ENCODE measurements around the gene ADCY10. TPM values are rescaled to one million over a fixed set of nuclear protein-coding genes. Genes with fewer than 3 reads are reported as not detected.

The ADCY10 gene
- total RNA-seq, 3 donors from 2014 or later (not counting 1 experiment from before 2014, with no cell fraction given): 0.42 to 1.00 TPM; not detected in 1

DNA sequence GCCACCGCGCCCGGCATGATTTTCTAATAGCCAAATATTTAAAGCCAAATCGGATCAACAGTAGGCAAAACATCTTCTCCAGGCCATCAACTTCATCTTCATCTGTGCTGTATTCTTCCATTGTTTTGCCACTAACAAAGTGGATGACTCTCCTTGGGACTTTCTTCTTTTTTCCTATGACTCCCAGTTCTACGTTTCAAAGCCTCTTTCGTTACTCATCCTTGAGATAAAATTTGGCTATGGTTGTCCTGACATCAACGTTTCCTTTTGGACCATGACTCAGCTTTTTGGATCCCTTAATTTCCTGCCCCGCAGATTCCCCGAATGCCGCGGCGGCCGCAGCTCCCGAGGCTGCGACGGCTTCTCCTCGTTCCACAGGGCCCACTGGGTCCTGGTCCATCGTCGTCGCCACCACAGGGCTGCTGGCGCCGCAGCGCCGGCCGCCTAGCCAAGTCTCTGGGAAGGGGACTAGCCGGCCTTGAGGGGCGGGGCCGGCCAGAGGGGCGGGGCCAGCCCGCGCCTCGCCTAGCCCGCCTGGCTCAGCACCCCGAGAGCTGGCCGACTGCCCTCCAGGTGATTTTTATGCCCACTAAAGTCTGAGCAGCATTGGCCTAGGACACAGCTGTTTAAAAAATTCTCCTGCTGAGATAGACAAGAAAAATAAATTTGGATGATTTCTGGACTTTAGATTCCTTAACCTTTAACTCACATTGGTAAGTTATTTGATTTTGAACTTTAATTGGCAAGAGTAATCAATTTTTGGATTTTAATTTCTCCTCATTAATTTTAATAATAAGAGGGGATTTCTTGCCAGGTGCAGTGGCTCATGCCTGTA, 93.9 kb downstream of the ADCY10 start:
- Mint-ChIP-seq H3K36me3 (peaks cover 10% of the 10 kb centered on the region), H3K27me3 (ENCODE audit: low read depth in 2 of 2) (peaks cover 12 to 15% of the 10 kb centered on the region in 2 donors), H3K9me3 (peaks cover 5 to 6% of the 10 kb centered on the region in 2 donors), H3K4me3 (peak overlapping the region; percentile 86), H3K4me1 (peaks cover 5% of the 10 kb centered on the region in 2 donors), H3K27ac (no peak overlapping the region)
- Histone ChIP-seq H3K4me1 (ENCODE audit: control insufficient read depth, insufficient read depth, low read length) (peaks cover 5% of the 10 kb centered on the region), H3K27me3 (ENCODE audit: control insufficient read depth, insufficient read depth, low read length) (no peaks in the 10 kb centered on the region), H3K36me3 (ENCODE audit: control insufficient read depth, insufficient read depth, low read length) (no peaks in the 10 kb centered on the region), H3K27ac (ENCODE audit: low read length) (no peak overlapping the region), H3K4me3 (ENCODE audit: low read length) (peak overlapping the region; percentile 12), H3K9me3 (ENCODE audit: control insufficient read depth, insufficient read depth, low read length) (no peaks in the 10 kb centered on the region)
- WGBS (ENCODE audit: insufficient coverage): 13% methylated on average over 35 of the region's 35 CpGs
- intact Hi-C loops (cut with micrococcal nuclease): no loop called here
- no peak for TF ChIP-seq CTCF (IDR thresholded peaks at IDR 0.05)
- peak; percentile 55 to 75 (median 68) for ATAC-seq
- peak in 1 of 2 donors; percentile 25 for DNase-seq

GRCh38 chr1:167815650-167816049, 98.3 kb downstream of the ADCY10 start:
- Mint-ChIP-seq H3K4me1 (peaks cover 5% of the 10 kb centered on the region in 2 donors), H3K4me3 (no peak overlapping the region), H3K36me3 (peaks cover 23% of the 10 kb centered on the region), H3K27ac (no peak overlapping the region), H3K9me3 (peaks cover 9 to 11% of the 10 kb centered on the region in 2 donors), H3K27me3 (ENCODE audit: low read depth in 2 of 2) (peaks cover 13 to 39% of the 10 kb centered on the region in 2 donors)
- WGBS (ENCODE audit: insufficient coverage): 86% methylated on average over 1 of the region's 1 CpG
- DNase-seq (no peak), ATAC-seq (no peak)
- intact Hi-C loops (cut with micrococcal nuclease): no loop called here
- peaks cover 5% of the 10 kb centered on the region for H3K4me1 ChIP-seq (ENCODE audit: control insufficient read depth, insufficient read depth, low read length)
- H3K27ac ChIP-seq (ENCODE audit: low read length): no peak overlapping the region
- H3K9me3 ChIP-seq (ENCODE audit: control insufficient read depth, insufficient read depth, low read length): no peaks in the 10 kb centered on the region
- no peak overlapping the region for H3K4me3 ChIP-seq (ENCODE audit: low read length)
- H3K27me3 ChIP-seq (ENCODE audit: control insufficient read depth, insufficient read depth, low read length): no peaks in the 10 kb centered on the region
- H3K36me3 ChIP-seq (ENCODE audit: control insufficient read depth, insufficient read depth, low read length): no peaks in the 10 kb centered on the region
- TF ChIP-seq CTCF (IDR thresholded peaks at IDR 0.05): no peak

DNA sequence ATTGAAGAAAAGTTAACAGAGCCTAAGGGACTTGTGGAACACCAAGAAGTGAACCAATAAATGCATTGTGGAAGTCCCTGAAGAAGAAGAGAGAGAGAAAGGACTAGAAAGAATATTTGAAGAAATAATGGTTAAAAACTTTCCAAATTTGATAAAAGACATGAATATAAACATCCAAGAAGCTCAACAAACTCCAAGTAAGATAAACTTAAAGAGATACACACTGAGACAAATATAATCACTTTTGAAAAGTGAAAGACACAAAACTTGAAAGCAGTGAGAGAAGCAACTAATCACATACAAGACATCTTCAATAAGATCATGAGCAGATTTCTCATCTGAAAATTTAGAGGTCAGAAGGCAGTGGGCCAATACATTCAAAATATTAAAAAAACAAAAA, 101.0 kb downstream of the ADCY10 start:
- Histone ChIP-seq H3K27ac (ENCODE audit: low read length) (no peak overlapping the region), H3K9me3 (ENCODE audit: control insufficient read depth, insufficient read depth, low read length) (no peaks in the 10 kb centered on the region), H3K4me3 (ENCODE audit: low read length) (no peak overlapping the region), H3K4me1 (ENCODE audit: control insufficient read depth, insufficient read depth, low read length) (no peaks in the 10 kb centered on the region), H3K27me3 (ENCODE audit: control insufficient read depth, insufficient read depth, low read length) (no peaks in the 10 kb centered on the region), H3K36me3 (ENCODE audit: control insufficient read depth, insufficient read depth, low read length) (no peaks in the 10 kb centered on the region)
- H3K36me3 Mint-ChIP-seq: peaks cover 23% of the 10 kb centered on the region
- H3K27ac Mint-ChIP-seq: no peak overlapping the region
- TF ChIP-seq CTCF (IDR thresholded peaks at IDR 0.05): no peak
- DNase-seq (no peak), ATAC-seq (no peak)
- no peaks in the 10 kb centered on the region for H3K4me1 Mint-ChIP-seq
- H3K4me3 Mint-ChIP-seq: no peak overlapping the region
- intact Hi-C loops (cut with micrococcal nuclease): no loop called here
- peaks cover 6 to 34% of the 10 kb centered on the region in 2 donors for H3K27me3 Mint-ChIP-seq (ENCODE audit: low read depth in 2 of 2)
- H3K9me3 Mint-ChIP-seq: peaks cover 9 to 11% of the 10 kb centered on the region in 2 donors

All from natural killer cell (primary cell).